Stimulated activated CD8-positive, alpha-beta memory T cell treated with anti-CD3 and anti-CD28 coated beads, Interleukin-15, amount 100 ng/mL, for 4 hours (primary cell): Measurements from ENCODE around the gene TOR1B.

Experiments
- DNase-seq, 2 donors: peaks; one replicate each; pipeline ENCODE4 v3.0.0-alpha.2; 2020; ENCODE audit warnings: low read depth in 2 of 2

TOR1B gene

DNA sequence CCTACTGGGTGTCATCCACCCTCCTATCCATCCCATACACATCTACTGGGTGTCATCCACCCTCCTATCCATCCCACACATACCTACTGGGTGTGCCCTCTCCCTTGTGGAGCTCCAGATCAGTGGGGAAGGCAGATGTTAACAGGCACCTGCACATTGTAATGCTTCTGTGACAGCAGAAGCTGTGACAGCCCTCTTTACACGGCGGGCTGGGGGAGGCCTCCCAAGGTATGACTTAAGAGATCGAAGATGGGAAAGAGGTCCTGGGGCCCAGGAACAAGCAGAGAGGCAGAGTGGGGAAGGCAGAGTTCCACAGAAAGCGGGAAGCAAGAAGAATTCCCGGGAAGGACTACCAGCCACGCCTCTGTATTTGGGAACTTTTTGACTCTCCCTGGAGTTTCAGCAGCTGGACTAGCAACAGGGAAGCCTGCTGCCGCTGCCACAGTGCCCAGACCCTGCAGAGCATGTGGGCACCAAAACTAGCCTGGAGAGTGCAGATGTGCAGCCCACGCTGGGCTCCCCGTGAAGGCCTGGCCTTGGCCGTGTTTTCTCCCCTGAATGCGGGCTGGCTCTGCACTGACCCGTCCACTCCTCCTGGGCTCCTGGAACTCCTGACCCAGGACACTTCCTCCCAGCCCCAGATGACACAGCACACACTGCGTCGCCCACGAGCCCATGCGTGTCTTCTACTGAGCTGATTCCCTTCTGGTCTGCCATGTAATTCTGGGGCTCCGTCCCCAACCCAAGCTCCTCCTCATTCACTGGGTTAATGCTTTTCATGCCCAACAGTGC is 11.6 kb downstream of the TOR1B start:
- DNase-seq, result no peak

DNA sequence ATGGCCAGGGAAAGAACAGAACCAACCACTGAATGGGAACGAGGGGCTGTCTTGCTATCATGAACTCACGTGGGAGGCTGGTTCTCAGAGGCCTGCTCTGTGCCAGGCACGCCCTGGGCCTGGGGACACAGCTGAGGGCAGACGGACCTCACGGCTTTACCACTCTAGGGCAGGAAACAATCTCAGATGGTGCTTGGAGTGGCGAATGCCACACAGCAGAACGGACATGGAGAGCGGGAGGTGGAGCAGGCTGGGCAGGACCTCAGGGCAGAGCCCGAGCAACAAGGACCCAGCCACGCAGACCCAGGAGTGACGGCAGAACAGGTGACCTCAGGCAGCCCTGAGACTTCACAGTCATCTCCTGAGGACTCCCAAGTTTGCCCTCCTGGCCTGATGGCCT is 12.3 kb downstream of the TOR1B start:
- no peak for DNase-seq

DNA sequence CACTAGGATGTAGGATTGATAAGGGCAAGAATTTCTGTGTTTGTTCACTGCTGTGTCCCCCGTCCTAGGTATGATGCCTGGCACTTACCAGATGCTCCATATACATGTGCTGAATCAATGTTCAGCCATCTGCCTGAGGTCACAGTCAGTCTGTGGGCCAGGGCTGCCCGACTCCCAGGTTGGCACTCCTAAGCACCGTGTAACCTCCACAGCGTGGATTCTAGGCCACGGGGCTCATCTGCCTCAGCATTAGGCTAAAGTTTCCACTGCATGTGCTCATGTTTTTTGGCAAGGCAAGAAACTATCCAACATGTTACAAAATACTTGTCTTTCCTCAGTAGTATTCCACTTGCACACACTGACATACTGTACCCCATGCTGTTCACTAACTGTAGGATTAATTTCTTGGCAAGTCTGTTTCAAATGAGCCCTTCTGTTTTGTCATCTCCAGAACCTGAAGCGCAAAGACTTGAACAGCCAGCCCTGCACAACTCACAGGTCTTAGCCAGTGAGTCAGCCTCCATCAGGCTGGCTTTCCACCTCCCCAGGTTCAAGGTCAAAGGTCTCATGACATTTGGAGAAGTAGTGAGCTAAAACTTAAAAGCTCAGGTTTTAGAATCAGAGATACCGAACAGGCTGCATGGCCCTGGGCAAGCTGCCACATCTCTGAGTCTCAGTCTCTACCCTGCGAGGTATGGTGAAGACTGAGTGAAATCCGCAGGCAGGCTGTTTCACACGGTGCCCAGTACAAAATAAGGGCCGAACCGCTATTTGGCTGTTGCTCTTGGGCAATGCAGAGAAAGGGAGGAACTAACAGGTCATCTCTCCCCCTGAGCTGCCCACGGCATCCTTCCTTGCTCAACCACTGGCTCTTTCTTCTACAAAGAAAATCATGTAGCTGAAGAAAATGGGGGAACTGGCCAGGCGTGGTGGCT is 13.8 kb downstream of the TOR1B start:
- DNase-seq, result no peak

DNA sequence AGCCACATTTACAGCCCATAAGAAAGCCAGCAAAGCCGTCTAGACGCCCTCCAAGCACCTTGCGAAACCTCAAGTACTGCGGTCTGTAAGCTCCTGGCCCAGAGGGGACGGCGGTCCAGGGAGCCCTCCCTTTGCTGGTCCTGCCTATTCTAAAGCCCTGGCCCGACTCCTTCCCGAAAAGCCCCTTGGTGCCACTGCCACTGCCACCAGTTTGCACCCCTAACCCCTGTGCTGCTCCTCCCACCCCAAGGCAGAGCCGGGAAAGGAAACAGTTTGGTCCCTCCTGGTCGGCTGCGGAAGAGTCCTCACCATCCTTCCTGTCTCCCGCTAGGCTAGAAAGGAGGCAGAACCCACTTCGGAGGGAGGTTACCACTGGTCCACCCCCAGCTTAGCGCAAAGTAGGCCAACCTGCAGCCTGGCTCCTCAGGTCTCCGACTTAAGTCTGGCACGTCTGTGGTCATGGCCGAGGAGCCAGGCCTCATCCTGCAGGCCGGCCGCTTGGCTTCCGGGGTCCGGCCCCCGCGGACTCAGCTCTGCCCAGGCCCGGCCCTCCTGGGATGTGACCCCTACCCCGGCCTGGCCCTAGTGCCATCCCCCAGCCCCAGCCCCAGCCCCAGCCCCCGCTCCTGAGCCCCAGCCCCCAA is 20.0 kb downstream of the TOR1B start:
- no peak for DNase-seq

DNA sequence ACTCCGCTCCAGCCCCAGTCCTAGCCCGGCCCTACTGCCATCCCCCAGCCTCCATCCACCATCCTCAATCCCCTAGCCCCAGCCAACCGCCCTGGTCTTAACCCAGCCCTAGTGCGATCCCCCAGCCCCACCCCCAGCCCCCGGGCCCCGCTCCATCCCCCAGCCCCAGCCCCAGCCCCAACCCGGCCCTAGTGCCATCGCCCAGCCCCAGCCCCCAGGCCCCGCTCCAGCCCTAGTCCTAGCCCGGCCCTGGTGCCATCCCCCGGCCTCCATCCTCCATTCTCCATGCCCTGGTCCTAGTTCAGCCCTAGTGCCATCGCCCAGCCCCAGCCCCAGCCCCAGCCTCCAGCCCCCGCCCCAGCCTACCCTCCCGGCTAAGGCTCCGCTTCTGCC is 20.6 kb downstream of the TOR1B start:
- DNase-seq, result no peak

DNA sequence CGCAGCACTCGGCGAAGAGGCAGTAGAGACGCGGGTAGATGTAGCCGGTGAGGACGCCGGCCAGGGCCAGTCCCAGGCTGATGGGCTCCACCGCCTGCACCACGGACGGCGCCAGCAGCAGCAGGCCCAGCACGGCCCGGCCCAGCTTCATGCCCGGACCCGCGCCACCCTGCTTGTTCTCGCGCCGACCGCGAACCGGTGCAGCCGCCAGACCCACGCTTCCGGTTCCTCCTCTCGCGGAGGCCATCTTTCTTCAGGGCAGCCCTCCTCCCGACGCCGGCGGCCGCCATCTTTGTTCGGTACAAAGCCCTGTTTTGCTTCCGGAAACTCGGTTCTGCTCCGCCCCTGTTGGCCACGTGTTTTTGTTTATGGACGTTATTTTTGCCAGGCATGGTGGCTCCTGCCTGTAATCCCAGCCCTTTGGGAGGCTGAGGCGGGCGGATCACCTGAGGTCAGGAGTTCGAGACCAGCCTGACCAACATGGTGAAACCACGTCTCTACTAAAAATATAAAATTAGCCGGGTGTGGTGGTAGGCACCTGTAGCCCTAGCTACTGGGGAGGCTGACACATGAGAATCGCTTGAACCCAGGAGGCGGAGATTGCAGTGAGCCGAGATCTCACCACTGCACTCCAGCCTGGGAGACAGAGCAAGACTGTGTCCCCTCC is 21.1 kb downstream of the TOR1B start, which contains the start of gene TOR1A:
Gene TOR1A, minus strand, starts transcription at position 202 of the 667 bp plus-strand sequence. Its CDS starts 51 bp downstream, at position 151.
- peak; percentile 80 to 86 for DNase-seq

DNA sequence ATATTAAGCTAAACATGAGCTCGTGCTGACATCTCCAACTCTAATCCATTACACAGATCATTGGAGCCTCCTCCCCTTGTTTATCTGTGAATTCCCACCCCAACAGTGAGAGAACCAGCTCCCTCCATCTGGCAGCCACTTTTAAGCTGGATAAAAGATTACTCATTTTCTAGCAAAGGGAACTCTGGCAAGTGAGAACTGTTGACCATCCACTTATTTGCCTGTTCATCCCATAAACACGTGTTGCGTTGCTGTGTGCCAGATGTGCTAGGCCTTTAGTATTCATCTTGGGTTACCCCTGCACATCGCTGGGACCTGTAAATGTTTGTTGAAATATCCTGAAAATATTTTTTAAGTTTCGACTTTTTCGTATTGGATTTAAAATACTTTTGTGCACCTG is 23.4 kb downstream of the TOR1B start:
- no peak for DNase-seq

DNA sequence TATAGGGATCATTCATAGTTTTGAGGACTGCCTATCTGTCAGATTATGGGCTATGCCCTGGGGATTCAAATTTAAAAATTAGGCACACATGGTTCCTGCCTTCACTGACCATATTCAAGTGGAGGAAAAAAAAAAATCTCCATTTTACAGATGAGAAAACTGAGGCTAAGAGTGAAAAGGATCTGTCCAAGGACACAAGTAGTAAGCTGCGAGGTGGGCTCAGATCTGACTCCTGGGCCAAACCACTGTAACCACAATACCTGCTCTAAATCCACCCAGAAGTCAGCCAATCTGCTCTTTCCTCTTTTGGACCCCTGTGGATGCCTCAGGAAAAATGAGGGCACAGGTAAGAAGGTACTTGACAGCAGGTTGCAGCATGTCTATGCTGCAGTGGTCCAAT is 23.8 kb downstream of the TOR1B start:
- DNase-seq, result no peak

DNA sequence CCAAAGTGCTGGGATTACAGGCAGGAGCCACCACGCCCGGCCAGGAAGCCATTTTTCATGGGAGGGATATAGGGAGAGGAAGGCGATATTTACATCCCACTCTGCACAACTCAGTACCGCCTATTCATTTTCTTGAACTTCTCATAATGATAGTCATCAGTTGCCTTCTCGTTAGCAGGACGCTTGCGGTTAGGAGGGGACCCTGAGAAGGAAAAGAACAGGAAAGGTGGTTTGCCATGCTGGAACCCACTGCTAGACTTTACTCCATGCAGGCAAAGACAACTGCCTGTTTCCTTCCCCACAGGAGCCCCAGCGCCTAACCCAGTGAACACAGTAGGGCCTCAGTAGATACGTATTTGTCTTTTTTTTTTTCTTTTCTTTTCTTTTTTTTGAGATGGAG is 25.1 kb downstream of the TOR1B start:
- no peak for DNase-seq

GRCh38 chr9:129828969-129829368 is 26.0 kb downstream of the TOR1B start:
- no peak for DNase-seq

- no peak for DNase-seq
Observed at GRCh38 chr9:129832982-129833381, 30.0 kb downstream of the TOR1B start.

GRCh38 chr9:129834489-129835127 is 31.6 kb downstream of the TOR1B start:
- no peak for DNase-seq

- DNase-seq, result peak; percentile 89 to 93
Observed at GRCh38 chr9:129835128-129835859, 32.3 kb downstream of the TOR1B start, which contains the start of the genes C9orf78 and USP20. C9orf78 (minus strand) TSS chr9:129835275; CDS start chr9:129835221, 54 bp downstream. USP20 (plus strand) TSS chr9:129835458; CDS start chr9:129852556, 17,098 bp downstream.

GRCh38 chr9:129835860-129836223 is 32.9 kb downstream of the TOR1B start:
- DNase-seq, result no peak

DNA sequence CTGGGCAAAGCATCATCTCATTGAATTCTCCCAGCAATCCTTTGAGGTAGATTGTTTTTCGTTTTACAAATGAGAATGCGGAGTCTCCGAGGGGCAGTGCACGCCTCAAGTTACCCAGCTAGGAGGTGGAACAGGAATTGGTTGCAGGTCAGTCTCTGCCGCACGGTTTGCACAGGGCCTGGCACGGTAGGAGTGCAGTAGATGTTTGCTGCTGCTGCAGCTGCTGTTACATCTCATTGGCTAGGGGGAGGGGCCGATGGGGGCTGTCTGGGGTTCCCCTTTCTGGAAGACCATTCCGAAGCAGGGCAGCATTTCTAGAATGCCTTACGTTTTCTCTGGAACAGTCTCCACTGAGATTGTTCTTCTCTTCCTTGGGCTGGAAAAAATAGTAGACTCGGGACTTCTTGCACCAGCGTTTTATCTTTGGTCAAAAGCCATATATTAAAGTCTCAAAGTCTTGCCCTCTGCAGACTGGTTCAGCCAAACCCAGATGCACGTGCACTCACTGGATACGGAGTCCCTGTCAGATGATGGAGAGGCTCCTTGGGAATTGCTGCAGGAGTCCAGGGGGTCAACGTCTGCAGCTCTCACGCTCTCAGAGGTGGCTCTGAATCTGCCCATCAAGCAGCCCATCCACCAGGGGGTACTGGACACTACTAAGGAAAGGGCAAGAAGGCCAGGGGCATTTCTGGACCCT is 33.5 kb downstream of the TOR1B start:
- DNase-seq, result no peak

- DNase-seq, result no peak
Observed at GRCh38 chr9:129838707-129839259, 35.8 kb downstream of the TOR1B start.

GRCh38 chr9:129839324-129840023 is 36.5 kb downstream of the TOR1B start:
- no peak for DNase-seq

DNA sequence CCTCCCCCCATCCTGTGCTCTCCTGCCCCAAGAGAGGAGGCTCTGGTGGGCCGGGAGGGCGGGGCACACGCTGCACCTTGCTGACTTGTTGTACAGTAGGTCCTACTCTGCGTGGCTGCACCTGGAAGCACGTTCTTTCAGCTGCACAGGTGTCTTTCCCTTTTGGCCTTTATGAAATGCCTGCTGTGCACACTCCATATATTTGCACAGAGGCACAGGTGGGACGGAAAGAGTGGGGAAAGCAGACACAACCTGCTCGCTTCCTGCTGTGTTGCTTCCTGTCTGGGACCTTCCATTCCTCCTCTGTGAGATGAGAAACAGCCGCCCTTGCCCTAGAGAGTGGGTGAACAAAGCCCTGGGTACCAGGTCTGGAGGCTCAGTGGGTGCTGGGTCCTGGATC is 37.0 kb downstream of the TOR1B start:
- DNase-seq, result no peak

GRCh38 chr9:129841071-129841470 is 38.1 kb downstream of the TOR1B start:
- no peak for DNase-seq
